K562 (cell line): Measurements from ENCODE around the gene SCAP. TPM values are rescaled to one million over a fixed set of nuclear protein-coding genes. Genes with fewer than 3 reads are reported as not detected.

Experiments used
- ATAC-seq: fragments of 200-7000 bp; cut with Tn5 transposase; 3 replicates; pipeline ENCODE4 v1.9.1; 2020; ENCODE audit warnings: moderate library complexity
- BruUV-seq: library from RNA; stranded (reverse); fragments of 400-500 nt; replicated peaks from 2 replicates; lab custom pipeline; 2021; lab: Mats Ljungman, UMichigan
- CTCF ChIA-PET: fragments of 300-600 bp; formaldehyde crosslinking; extraction: SDS; loops from one replicate; lab custom pipeline; 2021; ENCODE audit warnings: low intra/inter-chr PET ratio; lab: Yijun Ruan, JAX
- POLR2A ChIA-PET: fragments of 300-600, 350-650 bp; sonication (Branson Sonifier 250); formaldehyde crosslinking; extraction: SDS; loops from one replicate; lab custom pipeline; 2021; ENCODE audit warnings: antibody characterized with exemption, inconsistent platforms; lab: Yijun Ruan, JAX
- DNase-seq, 4 experiments: peaks; one replicate each; pipeline versions ENCODE4 v3.0.0 to v3.0.0-alpha.2; 2011 to 2018; ENCODE audit warnings: low spot score in 3 of 4, mixed read lengths in 3 of 4; ENCODE audit errors: extremely low read depth in 1 of 4
- FAIRE-seq: peaks from 2 replicates; lab custom pipeline; 2011; peaks lifted over from hg19 to GRCh38; lab: Jason Lieb, UNC
- H2AFZ ChIP-seq: 2 replicates; pipeline ENCODE4 v1.6.0; 2011; ENCODE audit warnings: low read depth, low read length, control low read depth, inconsistent platforms
- H3K27ac ChIP-seq: fragments of 200-600 bp; 3 replicates; pipeline ENCODE4 v1.8.0; 2011; ENCODE audit warnings: low read depth, mild to moderate bottlenecking, control low read depth, inconsistent platforms, low read length, moderate library complexity, mixed read lengths; ENCODE audit errors: extremely low read depth
- H3K27me3 ChIP-seq, 2 experiments: fragments of 300-600 bp in 1 of 2; 2 replicates in 1 of 2; 3 replicates in 1 of 2; pipeline versions ENCODE4 v1.6.0 to v1.8.0; 2011; ENCODE audit warnings: inconsistent platforms in 2 of 2, low read length in 2 of 2, mild to moderate bottlenecking in 1 of 2, mixed read lengths in 1 of 2, moderate library complexity in 1 of 2; ENCODE audit not compliant: control insufficient read depth in 2 of 2, insufficient read depth in 2 of 2
- H3K36me3 ChIP-seq: fragments of 300-600 bp; 3 replicates; pipeline ENCODE4 v1.8.0; 2011; ENCODE audit warnings: mild to moderate bottlenecking, low read length, inconsistent platforms; ENCODE audit not compliant: control insufficient read depth, insufficient read depth
- H3K4me1 ChIP-seq, 2 experiments: fragments of 200-600 bp in 1 of 2; replicated peaks in 1 of 2; 2 replicates in 1 of 2; 3 replicates in 1 of 2; pipeline versions ENCODE4 v1.5.1 to v1.8.0; 2011; ENCODE audit warnings: inconsistent platforms in 2 of 2, low read length in 2 of 2, mild to moderate bottlenecking in 1 of 2, mixed read lengths in 1 of 2, moderate library complexity in 1 of 2; ENCODE audit not compliant: control insufficient read depth in 2 of 2, insufficient read depth in 2 of 2
- H3K4me2 ChIP-seq: 2 replicates; pipeline ENCODE4 v1.6.1; 2011; ENCODE audit warnings: low read length, control low read depth, inconsistent platforms, mixed read lengths; ENCODE audit not compliant: insufficient read depth
- H3K4me3 ChIP-seq: fragments of 200-600 bp; sonication (generic), shearing (Covaris generic); 2 replicates; pipeline ENCODE4 v1.5.1; 2016; ENCODE audit warnings: control low read depth, inconsistent platforms
- H3K79me2 ChIP-seq: fragments of 200-600 bp; 3 replicates; pipeline ENCODE4 v1.8.0; 2011; ENCODE audit warnings: low read length, inconsistent platforms; ENCODE audit not compliant: control insufficient read depth, insufficient read depth
- H3K9ac ChIP-seq, 2 experiments: 2 replicates each; pipeline versions ENCODE4 v1.6.0 to v1.6.1; 2011; ENCODE audit warnings: low read depth in 2 of 2, low read length in 2 of 2, control low read depth in 1 of 2, inconsistent platforms in 1 of 2, mild to moderate bottlenecking in 1 of 2, mixed read lengths in 1 of 2; ENCODE audit not compliant: insufficient read depth in 1 of 2
- H3K9me1 ChIP-seq: one replicate; pipeline ENCODE4 v1.6.0; 2011; ENCODE audit warnings: inconsistent platforms, mild to moderate bottlenecking, low read length, moderate library complexity; ENCODE audit not compliant: control insufficient read depth, insufficient read depth
- H3K9me3 ChIP-seq: replicated peaks from 2 replicates; pipeline ENCODE4 v1.5.1; 2011; ENCODE audit warnings: low read depth, low read length, inconsistent platforms; ENCODE audit not compliant: control insufficient read depth, insufficient read depth
- H4K20me1 ChIP-seq: replicated peaks from 2 replicates; pipeline ENCODE4 v1.6.1; 2011; ENCODE audit warnings: low read length, inconsistent platforms, mixed read lengths; ENCODE audit not compliant: control insufficient read depth, insufficient read depth
- CREBBP ChIP-seq: IDR thresholded peaks from one replicate; pipeline ENCODE4 v1.6.1; 2012; ENCODE audit warnings: low read depth, mild to moderate bottlenecking, control low read depth, inconsistent platforms, low read length
- GABPB1 ChIP-seq: sonication (generic); formaldehyde crosslinking; IDR thresholded peaks from 2 replicates; pipeline ENCODE4 v1.8.0; 2022; ENCODE audit warnings: mild to moderate bottlenecking, missing genetic modification reagents
- POLR2H ChIP-seq: IDR thresholded peaks from 2 replicates; pipeline ENCODE4 v1.6.1; 2016; ENCODE audit warnings: missing genetic modification characterization, low read depth, mild to moderate bottlenecking, control low read depth, missing compliant biosample characterization, moderate library complexity
- ZNF324 ChIP-seq: fragments of 250-450 bp; sonication (Bioruptor Pico); IDR thresholded peaks from 2 replicates; pipeline ENCODE4 v1.4.0; 2020; ENCODE audit warnings: mild to moderate bottlenecking
- WGBS: fragments of 100-300 bp; shearing (Covaris generic); methylation state at CpG from one replicate; pipeline ENCODE4 v1.1.6; 2016; ENCODE audit warnings: low coverage, mixed read lengths; ENCODE audit not compliant: insufficient coverage; ENCODE audit errors: missing lambda C conversion rate; 5-methylcytosine and 5-hydroxymethylcytosine counted together
- in situ Hi-C: fragments of 300-500 bp; cut with MboI; formaldehyde crosslinking; loops from 4 replicates; pipeline ENCODE4 v1.15.0; 2018; ENCODE audit warnings: inconsistent platforms, mixed read lengths
- intact Hi-C: fragments of 100-400 bp; cut with micrococcal nuclease; formaldehyde crosslinking; loops from 2 replicates; pipeline ENCODE4 v1.14.2; 2022
- polyA plus RNA-seq, 8 experiments: library from polyadenylated mRNA; depleted of rRNA in 4 of 8; stranded (reverse) in 5 of 8; unstranded in 3 of 8; fragments of >200 nt; fragmentation: Nextera tagmentation in 2 of 8; fragmentation: Illumina TruSeq in 1 of 8; extraction: Ambion mirVana in 2 of 8; extraction: Trizol in 1 of 8; gene quantifications; 2 replicates each; pipeline versions ENCODE4 v1.2.1 to v1.2.3, GENCODE V29; 2011 to 2014; ENCODE audit warnings: inconsistent platforms in 1 of 8, missing spikeins in 1 of 8
- total RNA-seq, 7 experiments: library from RNA; depleted of rRNA in 6 of 7; stranded (reverse); fragments of >200 nt in 6 of 7; fragmentation: Illumina TruSeq in 2 of 7; extraction: Trizol in 2 of 7; gene quantifications; 2 replicates each; pipeline versions ENCODE4 v1.2.1 to v1.2.3, GENCODE V29; 2011 to 2021; ENCODE audit warnings: low replicate concordance in 1 of 7
- TF ChIP-seq, protein P1 (sequence below): sonication (generic); formaldehyde crosslinking; IDR thresholded peaks from 2 replicates; pipeline ENCODE4 v1.8.0; 2022; ENCODE audit warnings: mild to moderate bottlenecking, missing genetic modification reagents, borderline replicate concordance
- TF ChIP-seq, protein P2 (sequence below): fragments of 450-650 bp; formaldehyde crosslinking; IDR thresholded peaks from 2 replicates; pipeline ENCODE4 v1.4.0; 2020; ENCODE audit warnings: mild to moderate bottlenecking, moderate library complexity
- TF ChIP-seq, protein P3 (sequence below): sonication (generic); formaldehyde crosslinking; IDR thresholded peaks from 2 replicates; pipeline ENCODE4 v1.8.1; 2023; ENCODE audit warnings: mild to moderate bottlenecking, missing genetic modification reagents
- TF ChIP-seq, protein P4 (sequence below), 3 experiments: fragments of 200-800 bp in 1 of 3; fragments of 250-450 bp in 1 of 3; fragments of 450-650 bp in 1 of 3; sonication (Bioruptor Pico) in 1 of 3; sonication (Bioruptor generic) in 1 of 3; formaldehyde crosslinking in 1 of 3; IDR thresholded peaks; 2 replicates each; pipeline versions ENCODE4 v1.6.1 to v1.8.0; 2016 to 2022; ENCODE audit warnings: mild to moderate bottlenecking in 2 of 3, missing genetic modification characterization in 2 of 3, missing compliant biosample characterization in 1 of 3, moderate library complexity in 1 of 3

Gene SCAP
- total and polyA plus RNA-seq, 9 of the 15 experiments (the other 6 are each of a cell fraction or from before 2014, with no cell fraction given): 2.6 to 104 (median 37.8) TPM

DNA sequence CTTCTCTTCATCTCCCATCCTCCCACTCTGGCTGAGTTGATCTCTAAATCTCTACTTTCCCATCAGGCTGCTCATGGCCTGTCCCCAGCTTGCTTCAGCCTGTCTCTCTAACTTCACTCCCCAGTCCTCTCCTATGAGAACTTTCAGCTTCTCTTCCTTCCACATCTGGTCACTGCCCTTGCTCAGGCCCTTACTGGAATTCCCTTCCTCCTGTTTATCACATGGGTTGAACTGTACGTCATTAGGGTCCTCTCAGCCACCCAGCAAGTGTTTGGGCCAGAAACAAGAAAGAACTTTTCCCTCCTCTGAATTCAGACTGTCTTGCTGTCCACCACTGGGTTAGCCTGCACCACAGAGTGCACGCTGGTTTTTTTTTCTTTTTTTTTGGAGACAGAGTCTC is 89.9 kb downstream of the SCAP start:
- peak overlapping the region in 1 of 2 experiments; percentile 23; a peak in 1 of 4 replicates for H3K9ac ChIP-seq
- FAIRE-seq: no peak
- H2AFZ ChIP-seq: no peak overlapping the region
- ChIA-PET POLR2A (interaction anchor here (0.7 kb wide), 1 partner anchor 786 kb away, joined by 3 read pairs; no protein-coding TSS in a partner anchor), CTCF (no interaction called here)
- H3K36me3 ChIP-seq: peaks cover 46% of the 10 kb centered on the region
- no peak overlapping the region for H3K27ac ChIP-seq
- TF ChIP-seq, protein P1, sequence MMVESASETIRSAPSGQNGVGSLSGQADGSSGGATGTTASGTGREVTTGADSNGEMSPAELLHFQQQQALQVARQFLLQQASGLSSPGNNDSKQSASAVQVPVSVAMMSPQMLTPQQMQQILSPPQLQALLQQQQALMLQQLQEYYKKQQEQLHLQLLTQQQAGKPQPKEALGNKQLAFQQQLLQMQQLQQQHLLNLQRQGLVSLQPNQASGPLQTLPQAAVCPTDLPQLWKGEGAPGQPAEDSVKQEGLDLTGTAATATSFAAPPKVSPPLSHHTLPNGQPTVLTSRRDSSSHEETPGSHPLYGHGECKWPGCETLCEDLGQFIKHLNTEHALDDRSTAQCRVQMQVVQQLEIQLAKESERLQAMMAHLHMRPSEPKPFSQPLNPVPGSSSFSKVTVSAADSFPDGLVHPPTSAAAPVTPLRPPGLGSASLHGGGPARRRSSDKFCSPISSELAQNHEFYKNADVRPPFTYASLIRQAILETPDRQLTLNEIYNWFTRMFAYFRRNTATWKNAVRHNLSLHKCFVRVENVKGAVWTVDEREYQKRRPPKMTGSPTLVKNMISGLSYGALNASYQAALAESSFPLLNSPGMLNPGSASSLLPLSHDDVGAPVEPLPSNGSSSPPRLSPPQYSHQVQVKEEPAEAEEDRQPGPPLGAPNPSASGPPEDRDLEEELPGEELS (CRISPR knock-in tag): no peak
- TF ChIP-seq, protein P2, sequence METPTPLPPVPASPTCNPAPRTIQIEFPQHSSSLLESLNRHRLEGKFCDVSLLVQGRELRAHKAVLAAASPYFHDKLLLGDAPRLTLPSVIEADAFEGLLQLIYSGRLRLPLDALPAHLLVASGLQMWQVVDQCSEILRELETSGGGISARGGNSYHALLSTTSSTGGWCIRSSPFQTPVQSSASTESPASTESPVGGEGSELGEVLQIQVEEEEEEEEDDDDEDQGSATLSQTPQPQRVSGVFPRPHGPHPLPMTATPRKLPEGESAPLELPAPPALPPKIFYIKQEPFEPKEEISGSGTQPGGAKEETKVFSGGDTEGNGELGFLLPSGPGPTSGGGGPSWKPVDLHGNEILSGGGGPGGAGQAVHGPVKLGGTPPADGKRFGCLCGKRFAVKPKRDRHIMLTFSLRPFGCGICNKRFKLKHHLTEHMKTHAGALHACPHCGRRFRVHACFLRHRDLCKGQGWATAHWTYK: no peak
- TF ChIP-seq, protein P3, sequence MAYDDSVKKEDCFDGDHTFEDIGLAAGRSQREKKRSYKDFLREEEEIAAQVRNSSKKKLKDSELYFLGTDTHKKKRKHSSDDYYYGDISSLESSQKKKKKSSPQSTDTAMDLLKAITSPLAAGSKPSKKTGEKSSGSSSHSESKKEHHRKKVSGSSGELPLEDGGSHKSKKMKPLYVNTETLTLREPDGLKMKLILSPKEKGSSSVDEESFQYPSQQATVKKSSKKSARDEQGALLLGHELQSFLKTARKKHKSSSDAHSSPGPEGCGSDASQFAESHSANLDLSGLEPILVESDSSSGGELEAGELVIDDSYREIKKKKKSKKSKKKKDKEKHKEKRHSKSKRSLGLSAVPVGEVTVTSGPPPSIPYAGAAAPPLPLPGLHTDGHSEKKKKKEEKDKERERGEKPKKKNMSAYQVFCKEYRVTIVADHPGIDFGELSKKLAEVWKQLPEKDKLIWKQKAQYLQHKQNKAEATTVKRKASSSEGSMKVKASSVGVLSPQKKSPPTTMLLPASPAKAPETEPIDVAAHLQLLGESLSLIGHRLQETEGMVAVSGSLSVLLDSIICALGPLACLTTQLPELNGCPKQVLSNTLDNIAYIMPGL (CRISPR knock-in tag): no peak
- no peak for TF ChIP-seq CREBBP
- TF ChIP-seq POLR2H (tag): no peak
- TF ChIP-seq GABPB1 (CRISPR knock-in tag): no peak
- TF ChIP-seq, protein P4, sequence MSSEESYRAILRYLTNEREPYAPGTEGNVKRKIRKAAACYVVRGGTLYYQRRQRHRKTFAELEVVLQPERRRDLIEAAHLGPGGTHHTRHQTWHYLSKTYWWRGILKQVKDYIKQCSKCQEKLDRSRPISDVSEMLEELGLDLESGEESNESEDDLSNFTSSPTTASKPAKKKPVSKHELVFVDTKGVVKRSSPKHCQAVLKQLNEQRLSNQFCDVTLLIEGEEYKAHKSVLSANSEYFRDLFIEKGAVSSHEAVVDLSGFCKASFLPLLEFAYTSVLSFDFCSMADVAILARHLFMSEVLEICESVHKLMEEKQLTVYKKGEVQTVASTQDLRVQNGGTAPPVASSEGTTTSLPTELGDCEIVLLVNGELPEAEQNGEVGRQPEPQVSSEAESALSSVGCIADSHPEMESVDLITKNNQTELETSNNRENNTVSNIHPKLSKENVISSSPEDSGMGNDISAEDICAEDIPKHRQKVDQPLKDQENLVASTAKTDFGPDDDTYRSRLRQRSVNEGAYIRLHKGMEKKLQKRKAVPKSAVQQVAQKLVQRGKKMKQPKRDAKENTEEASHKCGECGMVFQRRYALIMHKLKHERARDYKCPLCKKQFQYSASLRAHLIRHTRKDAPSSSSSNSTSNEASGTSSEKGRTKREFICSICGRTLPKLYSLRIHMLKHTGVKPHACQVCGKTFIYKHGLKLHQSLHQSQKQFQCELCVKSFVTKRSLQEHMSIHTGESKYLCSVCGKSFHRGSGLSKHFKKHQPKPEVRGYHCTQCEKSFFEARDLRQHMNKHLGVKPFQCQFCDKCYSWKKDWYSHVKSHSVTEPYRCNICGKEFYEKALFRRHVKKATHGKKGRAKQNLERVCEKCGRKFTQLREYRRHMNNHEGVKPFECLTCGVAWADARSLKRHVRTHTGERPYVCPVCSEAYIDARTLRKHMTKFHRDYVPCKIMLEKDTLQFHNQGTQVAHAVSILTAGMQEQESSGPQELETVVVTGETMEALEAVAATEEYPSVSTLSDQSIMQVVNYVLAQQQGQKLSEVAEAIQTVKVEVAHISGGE (CRISPR knock-in tag; IDR thresholded peaks at IDR 0.05): no peak
- no peak for TF ChIP-seq ZNF324 (CRISPR knock-in tag)
- TF ChIP-seq, all 486 proteins: peak for 0
- Histone ChIP-seq H3K9me1 (no peaks in the 10 kb centered on the region), H3K4me3 (no peak overlapping the region), H3K4me1 (peaks cover 9 to 15% of the 10 kb centered on the region in 2 experiments; a peak in 4 of 5 replicates), H3K4me2 (no peak overlapping the region), H3K27me3 (no peaks in the 10 kb centered on the region), H4K20me1 (peaks cover 28% of the 10 kb centered on the region), H3K79me2 (peaks cover 82% of the 10 kb centered on the region), H3K9me3 (no peaks in the 10 kb centered on the region)
- intact Hi-C loops (no loop called here), in situ Hi-C loops (no loop called here)
- BruUV-seq: no TSS peak
- no peak for DNase-seq
- 82% methylated on average over 2 of the region's 2 CpGs for WGBS
- ATAC-seq: no peak
